ENCODE measurements around the gene MBP. TPM values are rescaled to one million over a fixed set of nuclear protein-coding genes. Genes with fewer than 3 reads are reported as not detected.

Gene MBP
- total RNA-seq, 1 experiment from 2014 or later: not detected

DNA sequence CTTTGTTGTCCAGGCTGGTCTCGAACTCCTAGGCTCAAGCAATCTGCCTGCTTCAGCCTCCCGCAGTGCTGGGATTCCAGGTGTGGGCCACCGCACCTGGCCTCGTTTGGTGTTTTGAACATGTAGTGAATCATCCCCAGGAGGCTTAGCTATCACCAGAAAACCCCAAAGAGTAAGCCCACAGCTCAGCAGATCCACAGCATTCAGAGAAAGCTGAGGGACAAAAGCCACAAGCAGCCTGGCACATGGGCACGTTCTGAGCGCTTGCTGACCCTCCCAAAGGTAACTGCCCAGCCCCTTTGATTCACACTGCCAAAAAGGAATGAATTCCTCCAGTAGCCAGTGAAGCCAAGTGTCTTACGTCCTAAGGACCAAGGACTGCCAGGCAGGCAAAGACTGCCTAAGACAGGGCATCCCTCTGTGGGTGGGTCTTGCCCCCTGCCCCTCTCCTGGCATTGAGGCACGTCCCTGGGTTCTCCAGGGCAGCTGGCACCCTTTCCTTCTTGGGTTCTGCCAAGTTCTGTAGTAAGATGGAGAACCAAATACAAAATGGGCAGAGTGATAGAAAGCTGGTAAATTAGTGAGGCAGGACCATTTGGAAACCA is 31.7 kb downstream of the MBP start:
- no peaks in the 10 kb centered on the region for H3K36me3 ChIP-seq
- H3K27me3 ChIP-seq: no peaks in the 10 kb centered on the region
- peak; percentile 52 for DNase-seq
- H3K9me3 ChIP-seq: no peaks in the 10 kb centered on the region
- 0 out of 2 replicates have a peak overlapping the region, but pooled peaks have one; percentile 1 for H3K4me3 ChIP-seq

DNA sequence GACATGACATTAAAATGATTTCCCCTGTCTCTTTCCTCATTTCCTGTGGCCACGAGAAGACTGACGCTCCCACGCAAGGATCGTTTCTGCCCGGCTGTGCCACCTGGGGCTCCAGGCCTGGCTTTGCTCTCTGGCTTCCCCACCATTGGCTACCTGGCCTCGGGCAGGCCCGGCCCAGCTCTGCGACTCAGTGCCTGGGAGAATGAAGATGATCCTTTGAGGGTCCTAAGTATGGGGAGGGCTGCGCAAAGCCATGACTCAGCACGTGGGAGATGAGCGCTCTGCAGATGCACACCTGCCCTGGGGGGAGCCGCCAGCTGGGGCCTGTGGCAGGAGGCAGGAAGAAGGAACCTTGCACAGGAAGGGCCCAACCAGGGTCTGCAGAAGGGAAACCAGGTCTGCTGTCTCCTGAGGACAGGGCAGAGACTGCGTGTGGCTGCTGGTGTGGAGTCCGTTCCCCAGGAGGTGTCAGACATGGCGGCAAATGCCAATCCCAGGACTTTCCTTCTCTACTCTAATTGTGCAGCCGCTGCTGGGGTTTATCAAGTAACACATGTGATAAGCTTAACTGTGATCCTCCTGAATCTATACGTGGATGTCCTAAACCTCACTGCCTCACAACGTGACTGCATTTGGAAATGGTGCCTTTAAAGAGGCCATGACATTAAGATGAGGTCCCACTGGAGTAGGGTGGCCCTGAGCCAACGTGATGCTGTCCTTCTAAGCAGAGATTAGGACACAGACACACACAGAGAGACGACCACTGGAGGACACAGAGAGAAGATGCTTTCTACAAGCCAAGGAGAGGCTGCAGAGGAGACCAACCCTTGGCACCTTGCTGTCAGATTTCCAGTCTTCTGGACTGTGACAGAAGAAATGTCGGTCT is 32.9 kb downstream of the MBP start:
- no peak for DNase-seq
- Histone ChIP-seq H3K36me3 (no peaks in the 10 kb centered on the region), H3K4me3 (no peak overlapping the region), H3K27me3 (no peaks in the 10 kb centered on the region), H3K9me3 (no peaks in the 10 kb centered on the region)

DNA sequence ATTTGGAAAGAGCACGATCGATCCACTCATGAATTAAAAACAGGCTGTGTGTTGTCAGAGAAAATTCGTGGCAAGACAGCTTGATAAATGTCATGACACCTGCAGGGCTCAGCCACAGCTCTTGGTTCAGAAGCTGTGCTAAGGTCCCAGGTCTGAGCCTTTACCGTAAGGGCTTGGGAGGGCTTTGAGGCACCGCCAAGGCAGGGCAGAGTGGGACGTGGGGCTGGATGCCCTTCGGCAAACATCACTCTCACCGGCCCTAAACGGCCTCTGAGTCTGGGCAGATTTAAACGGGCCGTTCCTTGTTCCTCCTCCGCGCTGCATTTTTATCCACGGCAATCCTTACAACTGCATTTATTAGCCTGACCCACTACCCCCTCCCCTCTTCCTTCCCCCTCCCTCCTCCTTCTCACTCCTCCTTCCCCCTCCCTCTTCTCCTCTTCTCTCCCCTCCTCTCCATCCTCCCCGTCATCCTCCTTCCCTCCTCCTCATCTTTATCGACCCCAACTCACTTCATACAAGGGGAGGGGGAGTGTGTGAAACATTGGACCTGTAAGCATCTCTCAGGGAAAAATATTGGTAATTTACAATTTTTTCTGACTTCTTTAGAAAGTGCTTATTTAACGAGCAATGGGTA is 33.9 kb downstream of the MBP start:
- Histone ChIP-seq H3K9me3 (no peaks in the 10 kb centered on the region), H3K27me3 (no peaks in the 10 kb centered on the region), H3K36me3 (no peaks in the 10 kb centered on the region), H3K4me3 (no peak overlapping the region)
- DNase-seq: no peak

DNA sequence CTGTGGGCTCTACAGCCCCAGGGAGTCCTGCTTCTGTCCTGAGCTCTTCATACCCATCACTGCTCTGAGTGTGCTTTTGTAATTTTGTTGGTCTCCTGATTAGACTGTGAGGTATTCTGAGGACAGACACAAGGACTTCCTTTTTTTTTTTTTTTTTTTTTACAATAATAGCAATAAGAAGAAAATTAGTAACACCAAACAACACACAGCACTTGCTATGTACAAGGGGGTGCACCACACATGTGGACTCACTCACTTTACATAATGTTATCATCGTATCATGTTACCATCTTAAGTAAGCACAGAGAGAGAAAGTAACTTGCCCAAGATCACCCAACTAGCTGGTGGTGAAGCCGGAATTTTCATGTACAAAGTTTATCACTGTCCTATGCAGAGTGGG is 34.6 kb downstream of the MBP start:
- Histone ChIP-seq H3K27me3 (no peaks in the 10 kb centered on the region), H3K4me3 (no peak overlapping the region), H3K36me3 (no peaks in the 10 kb centered on the region), H3K9me3 (no peaks in the 10 kb centered on the region)
- no peak for DNase-seq

DNA sequence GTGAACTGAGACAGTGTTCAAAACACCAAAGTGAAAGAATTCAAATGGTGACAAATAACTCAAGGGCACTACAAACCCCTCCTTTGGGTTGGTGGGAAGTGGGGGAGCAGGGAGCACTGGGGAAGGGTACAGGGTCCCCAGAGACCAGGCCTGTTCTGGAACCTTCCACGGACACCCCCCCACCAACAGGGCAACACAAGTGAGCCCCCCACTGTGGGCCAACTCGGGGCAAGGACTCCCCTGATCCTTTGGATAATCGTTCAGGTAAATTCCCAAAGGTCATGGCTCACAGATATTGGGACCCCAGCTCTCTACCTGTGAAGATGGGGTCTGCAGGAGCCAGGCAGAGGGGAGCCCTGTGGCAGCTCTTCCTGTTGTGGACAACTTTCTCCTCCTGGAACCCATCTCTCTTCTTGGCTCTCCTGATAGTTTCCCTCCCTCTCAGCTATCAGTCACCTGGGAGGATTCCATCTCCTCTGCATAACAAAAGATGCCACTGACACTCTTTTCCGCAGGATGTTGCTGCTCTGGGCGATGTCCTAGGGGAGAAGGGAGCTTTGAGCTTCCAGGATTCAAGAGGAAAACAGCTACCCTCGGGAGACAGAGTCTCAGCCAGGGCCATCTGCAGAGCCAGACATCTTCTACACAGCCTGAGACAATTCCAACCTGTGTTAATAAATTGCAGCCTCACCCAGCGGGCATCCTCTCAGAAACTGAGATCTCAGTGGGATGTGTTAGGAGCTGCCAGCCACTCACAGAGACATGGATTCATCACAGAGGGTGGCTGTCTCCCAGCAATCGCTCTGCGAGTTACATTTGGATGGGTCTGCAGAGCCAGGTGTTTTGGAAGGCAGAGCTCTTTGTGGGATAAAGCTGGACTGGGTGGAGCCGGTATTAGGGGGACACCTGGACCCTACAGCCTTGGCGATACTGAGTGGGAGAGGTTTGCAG is 35.4 kb downstream of the MBP start:
- H3K9me3 ChIP-seq: no peaks in the 10 kb centered on the region
- H3K36me3 ChIP-seq: no peaks in the 10 kb centered on the region
- no peak for DNase-seq
- no peaks in the 10 kb centered on the region for H3K27me3 ChIP-seq
- no peak overlapping the region for H3K4me3 ChIP-seq

DNA sequence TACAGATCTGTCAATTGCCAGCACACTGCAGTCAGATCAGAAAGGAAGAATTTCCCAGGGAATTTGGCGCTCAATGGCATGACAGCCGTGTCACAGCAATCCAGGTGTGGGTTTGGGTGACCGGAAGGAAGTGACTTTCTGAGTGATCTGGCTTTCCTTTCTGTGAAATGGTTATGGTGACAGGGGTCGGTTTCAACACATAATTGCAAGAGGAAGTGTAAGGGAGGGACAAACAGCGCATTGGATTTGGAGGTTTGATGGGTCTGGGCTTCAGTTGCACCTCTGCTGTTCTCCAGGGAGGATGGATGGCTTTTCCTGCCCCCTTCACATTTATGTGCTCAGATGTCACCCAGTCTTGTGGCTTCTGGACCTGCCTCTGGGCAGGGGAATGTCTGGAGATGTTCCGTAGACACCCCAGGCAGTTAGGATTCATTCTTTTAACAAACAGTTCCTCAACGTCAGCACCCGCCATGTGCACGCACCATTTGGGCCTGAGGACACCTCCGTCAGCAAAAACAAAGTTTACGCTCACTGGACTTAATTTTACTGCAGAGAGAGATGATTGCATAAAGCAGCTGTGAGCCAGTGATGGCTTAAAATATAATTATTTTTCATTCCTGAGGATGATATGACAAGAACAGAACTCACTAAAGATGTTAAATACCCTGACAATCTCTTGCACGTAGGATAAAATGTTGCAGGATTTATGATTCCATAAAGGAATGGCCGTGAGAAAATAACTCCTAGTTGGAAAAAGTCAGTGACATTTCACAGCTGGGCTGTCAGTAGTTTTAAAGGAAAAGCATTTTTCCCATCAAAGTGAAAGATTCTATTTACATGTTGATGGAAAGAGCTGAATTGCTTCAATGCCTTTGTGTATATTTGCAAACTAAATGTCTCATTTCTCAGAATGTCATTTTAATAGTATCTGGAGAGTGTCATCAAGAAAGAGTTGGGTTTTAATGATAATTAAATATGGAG is 36.9 kb downstream of the MBP start:
- Histone ChIP-seq H3K36me3 (no peaks in the 10 kb centered on the region), H3K27me3 (no peaks in the 10 kb centered on the region)
- no peak for DNase-seq

DNA sequence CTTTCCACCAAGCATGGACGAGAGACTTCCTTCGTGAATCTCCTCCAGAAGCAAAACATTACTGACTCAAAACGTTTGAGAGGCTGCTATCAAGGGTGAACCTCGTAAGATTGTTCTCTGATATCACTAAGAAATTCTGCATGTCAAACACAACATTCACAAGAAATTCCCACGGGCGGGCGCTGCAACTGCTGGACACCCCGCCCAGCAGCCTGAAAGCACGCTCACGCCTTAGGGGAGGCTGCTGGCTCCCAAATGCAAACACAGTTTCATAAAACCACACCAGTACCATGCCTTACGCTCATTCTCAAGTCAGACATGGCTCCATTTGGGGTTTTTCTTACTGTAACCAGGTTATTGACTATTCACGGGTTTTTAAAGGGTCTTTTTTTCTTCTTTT is 39.0 kb downstream of the MBP start:
- Histone ChIP-seq H3K4me3 (no peak overlapping the region), H3K36me3 (no peaks in the 10 kb centered on the region), H3K9me3 (no peaks in the 10 kb centered on the region), H3K27me3 (no peaks in the 10 kb centered on the region)
- DNase-seq: no peak

More for the DNA sequence above, 36.9 kb downstream of the MBP start:
- Histone ChIP-seq H3K4me3 (no peak overlapping the region), H3K9me3 (no peaks in the 10 kb centered on the region)

DNA sequence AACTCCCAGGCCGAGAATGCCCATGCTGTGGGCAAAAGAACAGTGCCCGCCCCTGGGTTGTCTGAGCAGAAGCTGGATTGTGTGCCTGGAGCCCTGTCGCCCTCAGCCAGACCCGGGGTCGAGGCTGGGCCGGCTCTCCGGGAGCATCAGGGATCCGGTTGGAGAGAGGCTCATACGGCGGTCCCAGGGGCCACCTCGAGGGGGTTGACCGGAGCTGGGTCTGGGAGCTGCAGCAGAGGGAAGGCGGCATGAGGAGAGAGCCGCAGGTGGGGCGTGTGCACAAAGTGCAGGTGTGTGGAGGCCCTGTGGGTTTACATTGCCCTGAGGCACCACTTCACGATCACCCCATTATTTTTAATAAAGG is 39.5 kb downstream of the MBP start:
- no peak overlapping the region for H3K4me3 ChIP-seq
- no peaks in the 10 kb centered on the region for H3K36me3 ChIP-seq
- H3K27me3 ChIP-seq: no peaks in the 10 kb centered on the region
- DNase-seq: no peak
- H3K9me3 ChIP-seq: no peaks in the 10 kb centered on the region

DNA sequence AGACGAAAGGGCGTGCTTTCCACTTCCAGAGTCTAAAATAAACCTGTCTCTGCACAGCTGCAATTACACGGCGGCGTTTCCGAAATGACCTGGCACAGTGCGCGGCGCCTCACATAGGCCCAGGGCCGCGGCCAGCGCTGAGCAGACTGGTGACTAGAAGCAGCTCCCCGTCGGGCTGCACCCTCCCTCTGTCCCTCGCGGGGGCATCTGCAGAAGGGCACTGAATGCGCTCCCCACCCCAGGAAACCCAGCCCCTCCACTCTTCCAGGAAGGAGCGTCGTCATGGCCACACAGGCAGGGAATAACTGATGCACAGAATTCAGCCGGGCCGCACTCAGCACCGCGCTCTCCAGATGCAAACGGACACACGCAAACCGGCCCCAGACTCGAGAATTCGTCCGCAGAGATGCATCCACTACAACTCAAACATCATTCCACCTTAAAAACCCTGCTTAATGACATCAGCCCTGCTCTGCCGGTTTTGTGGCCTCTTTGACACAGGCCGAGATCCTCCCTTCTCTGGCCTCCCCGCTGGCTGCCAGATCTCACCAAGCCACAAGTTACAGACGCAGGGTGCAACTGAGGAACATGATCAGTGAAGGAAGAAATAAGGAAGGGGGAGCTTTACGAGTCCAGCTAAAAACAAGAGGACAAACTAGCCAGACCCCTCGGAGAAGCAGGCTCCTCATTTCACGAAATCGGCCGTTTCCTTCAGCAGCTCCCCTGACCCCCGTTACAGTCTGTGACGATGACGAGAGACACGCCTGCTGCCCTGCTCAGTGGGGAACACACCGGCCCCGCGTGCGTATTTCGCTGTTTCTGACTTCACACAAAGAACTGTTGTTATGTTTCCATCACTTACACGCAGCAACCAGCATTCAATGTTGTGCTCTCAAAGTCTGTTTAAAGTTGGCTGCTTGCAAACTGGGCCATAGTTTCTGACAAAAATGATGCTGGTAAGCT is 40.2 kb downstream of the MBP start:
- no peak overlapping the region for H3K4me3 ChIP-seq
- no peaks in the 10 kb centered on the region for H3K36me3 ChIP-seq
- DNase-seq: no peak
- no peaks in the 10 kb centered on the region for H3K27me3 ChIP-seq
- H3K9me3 ChIP-seq: no peaks in the 10 kb centered on the region

DNA sequence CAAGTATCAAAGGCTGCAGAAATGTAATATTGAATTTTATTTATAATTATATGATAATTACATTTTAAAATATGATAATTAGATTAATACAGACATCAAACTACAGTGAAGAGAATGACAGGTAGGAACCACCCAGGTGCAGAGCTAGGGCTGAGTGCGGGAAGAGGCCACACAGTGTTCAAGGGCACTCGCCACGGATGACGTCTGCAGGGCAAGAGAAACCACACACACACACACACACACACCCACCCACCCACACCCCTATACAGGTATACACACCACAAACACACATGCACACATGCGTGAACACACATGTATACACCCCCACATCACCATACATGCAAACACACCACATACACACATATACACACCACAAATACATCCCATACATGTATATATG is 41.2 kb downstream of the MBP start:
- H3K27me3 ChIP-seq: no peaks in the 10 kb centered on the region
- H3K36me3 ChIP-seq: no peaks in the 10 kb centered on the region
- no peak for DNase-seq
- H3K4me3 ChIP-seq: no peak overlapping the region
- H3K9me3 ChIP-seq: no peaks in the 10 kb centered on the region

DNA sequence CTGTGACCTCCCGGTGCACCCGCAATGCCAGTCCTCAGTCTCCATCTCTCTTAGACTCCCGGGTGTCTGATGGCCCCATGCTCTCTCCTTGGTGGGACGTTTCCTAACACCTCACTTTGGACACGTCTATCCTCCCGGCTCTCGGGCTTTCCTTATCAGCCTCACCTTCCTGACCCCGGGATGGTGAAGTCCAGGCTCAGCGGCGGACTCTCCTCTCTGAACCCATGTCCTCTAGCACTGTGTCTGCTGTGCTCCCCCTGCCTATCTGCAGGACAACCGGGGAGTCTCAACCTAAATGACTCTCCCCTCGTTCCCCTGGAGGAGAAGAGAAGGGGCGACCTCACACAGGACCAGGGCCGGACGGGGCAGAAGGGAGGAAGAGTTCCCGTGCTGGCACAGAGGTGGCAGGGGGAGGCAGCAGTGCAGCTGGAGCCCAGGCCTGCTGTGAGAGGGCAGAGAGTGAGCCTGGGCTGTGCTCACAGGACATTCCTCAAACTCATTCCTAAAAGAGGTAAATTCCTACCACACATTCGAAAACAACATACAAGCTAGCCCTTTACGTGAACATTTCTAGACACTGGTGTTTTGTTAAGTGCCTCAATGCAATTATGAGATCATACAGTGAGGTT is 41.9 kb downstream of the MBP start:
- Histone ChIP-seq H3K36me3 (no peaks in the 10 kb centered on the region), H3K9me3 (no peaks in the 10 kb centered on the region), H3K4me3 (no peak overlapping the region), H3K27me3 (no peaks in the 10 kb centered on the region)
- no peak for DNase-seq

DNA sequence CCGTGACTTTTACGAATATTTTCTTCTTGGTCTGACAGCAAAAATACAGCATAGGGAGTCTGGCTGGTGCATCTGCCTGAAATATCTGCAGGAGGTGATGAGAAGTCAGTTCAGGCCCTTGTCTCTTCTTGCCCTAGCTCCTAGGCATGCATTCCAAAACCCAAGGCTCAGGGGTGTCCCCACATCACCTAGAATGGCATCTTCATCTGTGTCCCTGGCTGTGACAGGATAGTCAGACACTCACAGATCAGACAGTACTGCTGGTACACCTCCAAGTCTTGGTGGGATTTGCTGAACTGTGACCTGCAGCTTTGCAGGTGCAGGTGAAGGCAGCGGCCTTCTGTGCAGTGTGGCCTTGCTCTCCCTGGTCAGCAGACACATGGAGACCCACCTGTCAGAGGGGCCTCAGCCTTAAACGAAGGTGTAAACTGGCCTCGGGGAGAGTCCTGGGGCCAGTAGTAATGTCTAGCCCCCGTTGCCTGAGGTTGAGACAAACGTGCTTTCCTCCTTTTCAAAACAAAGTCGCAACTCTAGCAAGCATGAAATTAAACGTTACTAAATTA is 42.8 kb downstream of the MBP start:
- no peaks in the 10 kb centered on the region for H3K27me3 ChIP-seq
- H3K36me3 ChIP-seq: no peaks in the 10 kb centered on the region
- H3K9me3 ChIP-seq: no peaks in the 10 kb centered on the region
- H3K4me3 ChIP-seq: no peak overlapping the region
- no peak for DNase-seq

DNA sequence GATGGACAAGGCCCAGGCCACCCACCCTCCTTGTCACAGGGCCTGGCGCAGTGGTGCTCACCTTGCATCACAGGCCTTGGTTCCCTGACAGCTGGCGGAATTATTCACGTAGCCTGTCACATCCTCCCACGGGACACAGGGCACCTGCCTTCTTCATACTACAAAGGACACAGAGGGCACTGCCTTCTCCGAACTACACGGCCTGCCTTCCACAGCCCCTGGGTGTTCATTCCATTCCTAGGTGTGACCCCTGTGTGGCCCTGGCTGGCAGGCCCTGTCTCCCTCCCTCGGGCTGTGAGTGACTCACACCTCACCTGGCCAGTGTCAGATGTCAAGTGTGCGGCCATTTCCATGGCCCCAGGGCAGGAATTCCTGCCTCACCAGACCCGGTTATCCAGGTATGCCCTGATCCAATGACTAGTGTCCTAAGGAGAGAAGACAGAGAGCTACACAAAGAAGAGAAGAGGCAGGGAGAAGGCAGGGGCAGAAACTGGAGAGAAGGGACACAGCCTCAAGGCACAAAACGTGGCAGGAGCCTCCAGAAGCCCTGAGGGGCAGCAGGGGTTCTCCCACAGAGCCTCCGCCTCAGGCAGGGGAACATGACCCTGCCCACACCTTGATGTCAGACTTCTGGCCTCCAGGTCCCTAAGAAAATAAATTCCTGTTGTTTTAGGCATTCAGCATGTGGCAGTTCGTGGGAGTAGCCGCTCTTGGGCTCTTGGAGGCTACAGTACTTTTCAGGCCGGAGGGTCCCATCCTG is 43.4 kb downstream of the MBP start:
- Histone ChIP-seq H3K27me3 (no peaks in the 10 kb centered on the region), H3K36me3 (no peaks in the 10 kb centered on the region), H3K9me3 (no peaks in the 10 kb centered on the region), H3K4me3 (no peak overlapping the region)
- no peak for DNase-seq

Measured in MG63 (cell line).